HG03095 (cell line): ENCODE measurements around the gene FOCAD.
A peak's percentile ranks its signal among the peaks of the same experiment; 100 is the strongest.
"Not testable (repeated sequence)": the region's sequence is repeated elsewhere in the genome, so short reads cannot be mapped to it uniquely, and the experiment has no call there.

Source experiments
- ATAC-seq: cut with Tn5 transposase; IDR thresholded peaks from one replicate; pipeline ENCODE4 v1.9.1; 2021; ENCODE audit warnings: moderate library complexity; ENCODE audit not compliant: unreplicated experiment

The FOCAD gene

DNA sequence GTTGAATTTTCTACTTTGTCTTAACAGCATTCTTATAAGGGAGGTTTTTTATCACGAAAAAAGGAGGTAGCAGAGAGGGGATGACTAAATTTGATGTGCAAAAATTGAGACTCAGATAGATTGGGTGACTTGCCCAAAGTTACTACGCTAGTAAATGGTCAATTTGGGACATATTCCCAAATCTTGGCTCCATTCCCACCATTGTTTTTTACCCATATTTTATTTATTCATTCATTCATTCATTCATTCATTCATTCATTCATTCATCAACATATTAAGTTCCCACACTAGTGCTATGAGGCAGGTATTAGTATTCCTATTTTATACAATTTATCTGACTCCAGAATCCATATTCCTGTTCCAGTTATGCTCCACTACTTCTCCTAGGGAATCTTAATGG, 261.8 kb downstream of the FOCAD start:
- ATAC-seq = no peak

DNA sequence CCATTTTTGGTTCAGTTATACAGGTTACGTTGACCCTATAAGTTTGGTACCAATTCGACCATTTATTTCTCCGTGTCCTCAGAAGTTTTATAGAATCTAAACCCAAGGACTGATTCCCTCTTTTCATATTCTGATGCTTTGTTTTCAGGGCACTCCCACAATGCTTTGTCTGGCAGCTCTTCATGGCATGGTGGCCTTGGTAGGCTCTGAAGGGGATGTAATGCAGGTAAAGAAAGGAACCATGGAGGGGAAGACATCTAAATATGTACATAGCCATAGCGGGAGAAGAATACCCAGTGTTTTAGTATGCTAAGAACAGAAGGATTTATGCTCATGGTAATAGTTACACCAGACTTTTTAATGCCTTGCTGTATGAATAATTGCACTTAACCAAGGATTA, 264.6 kb downstream of the FOCAD start:
- ATAC-seq = no peak

- ATAC-seq = no peak
These were observed 266.6 kb downstream of the FOCAD start for GRCh38 chr9:20950707-20951106.

DNA sequence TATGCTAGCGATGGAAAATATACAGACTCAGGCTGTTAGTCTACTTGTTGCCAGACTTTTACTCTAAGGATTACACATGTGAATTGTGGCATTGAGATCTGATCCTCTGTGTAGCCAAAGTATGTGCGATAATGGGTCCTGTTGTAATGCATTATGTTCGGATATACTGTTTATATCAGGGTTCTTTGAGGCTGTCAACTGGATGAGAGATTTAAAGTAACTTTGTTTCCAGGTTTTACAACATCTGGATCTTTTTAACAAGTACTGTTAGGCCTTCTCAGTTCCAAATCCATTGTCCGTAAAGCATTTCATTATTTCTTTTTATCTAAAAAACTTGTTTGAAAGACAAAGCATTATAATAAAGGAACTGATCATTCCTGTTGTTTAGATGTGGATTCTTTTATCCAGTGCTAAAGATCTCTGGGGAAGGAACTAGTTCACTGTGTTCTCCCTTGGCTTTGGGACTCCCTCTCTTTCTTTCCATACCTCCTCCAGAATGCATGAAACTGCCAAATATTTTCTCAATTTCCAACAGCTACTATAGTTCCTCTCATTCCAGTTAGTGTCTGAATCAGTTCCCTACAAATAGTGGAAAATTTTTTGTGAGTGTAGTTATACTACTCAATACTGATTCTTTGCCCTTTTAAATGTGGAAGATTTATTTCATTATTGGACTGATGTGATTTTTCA, 278.6 kb downstream of the FOCAD start:
- no peak for ATAC-seq

GRCh38 chr9:20972684-20973083, 288.6 kb downstream of the FOCAD start:
- ATAC-seq = no peak

- not testable (repeated sequence) for ATAC-seq
These were observed 289.3 kb downstream of the FOCAD start for GRCh38 chr9:20973246-20973947.

GRCh38 chr9:20974191-20974938, 290.3 kb downstream of the FOCAD start:
- not testable (repeated sequence) for ATAC-seq

GRCh38 chr9:20978249-20978648, 294.2 kb downstream of the FOCAD start:
- no peak for ATAC-seq

DNA sequence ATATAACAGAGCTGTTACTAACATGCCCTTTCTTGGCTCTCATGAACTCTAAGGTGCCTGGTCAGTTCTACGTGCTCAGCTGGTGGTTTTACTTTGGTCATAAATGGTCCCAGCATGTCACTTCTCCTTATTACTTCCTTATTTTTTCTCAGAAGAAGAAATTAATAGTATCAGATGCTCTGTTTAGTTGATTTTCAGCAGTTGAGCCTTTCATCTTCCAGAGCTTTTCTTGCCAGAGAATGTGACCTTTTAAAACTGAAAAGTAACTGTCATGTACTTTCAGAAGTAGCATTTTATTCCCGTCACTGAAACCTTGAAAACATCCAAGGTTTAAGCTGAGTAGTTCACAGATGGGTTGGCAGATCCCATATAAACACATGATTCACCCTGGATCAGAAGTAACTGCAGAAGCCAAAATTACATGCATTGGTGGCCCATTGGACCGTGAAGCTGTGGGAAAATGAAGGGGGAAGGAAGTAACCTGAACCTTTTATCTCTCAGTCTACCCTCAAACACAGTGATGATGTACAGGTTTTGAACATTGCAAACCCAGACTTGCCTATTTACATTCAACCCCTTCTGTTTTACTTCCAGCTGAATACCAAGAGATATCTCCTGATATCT, 296.9 kb downstream of the FOCAD start:
- ATAC-seq = peak; percentile 67

DNA sequence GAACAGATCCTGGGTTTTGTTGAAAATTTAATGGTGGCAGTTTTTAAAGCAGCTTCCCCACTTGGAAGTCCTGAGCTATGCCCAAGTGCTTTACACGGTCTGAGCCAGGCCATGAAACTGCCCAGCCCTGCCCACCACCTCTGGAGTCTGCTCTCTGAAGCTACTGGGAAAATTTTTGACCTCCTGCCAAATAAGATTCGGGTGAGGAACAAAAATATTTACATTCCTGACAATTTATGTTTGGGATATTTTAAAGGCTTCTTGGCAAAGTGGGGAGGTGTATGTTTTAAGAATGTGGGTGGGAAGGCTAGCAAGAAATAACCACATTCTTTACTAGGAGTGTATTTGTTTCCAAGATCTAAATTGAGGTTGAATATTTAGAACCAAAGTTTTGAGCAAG, 297.4 kb downstream of the FOCAD start:
- ATAC-seq = peak; percentile 6

DNA sequence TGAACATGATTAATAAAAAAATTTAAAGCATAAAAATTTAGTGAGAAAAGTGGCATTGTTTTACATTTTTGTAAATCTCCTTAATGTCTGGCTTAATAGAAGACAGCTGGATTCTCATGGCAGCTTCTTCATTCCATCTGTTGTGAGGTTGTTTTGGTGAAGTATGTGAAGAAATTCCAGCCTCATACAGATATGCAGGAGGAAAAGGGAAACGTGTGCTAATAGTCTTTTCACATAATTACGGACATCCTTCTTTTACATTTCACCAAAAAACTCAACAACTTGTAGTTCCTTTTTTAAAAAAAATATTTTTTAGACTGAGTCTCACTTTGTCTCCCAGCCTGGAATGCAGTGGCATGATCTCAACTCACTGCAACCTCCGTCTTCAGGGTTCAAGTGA, 300.4 kb downstream of the FOCAD start:
- ATAC-seq = no peak

- no peak for ATAC-seq
These were observed 302.0 kb downstream of the FOCAD start for GRCh38 chr9:20985851-20986600.

DNA sequence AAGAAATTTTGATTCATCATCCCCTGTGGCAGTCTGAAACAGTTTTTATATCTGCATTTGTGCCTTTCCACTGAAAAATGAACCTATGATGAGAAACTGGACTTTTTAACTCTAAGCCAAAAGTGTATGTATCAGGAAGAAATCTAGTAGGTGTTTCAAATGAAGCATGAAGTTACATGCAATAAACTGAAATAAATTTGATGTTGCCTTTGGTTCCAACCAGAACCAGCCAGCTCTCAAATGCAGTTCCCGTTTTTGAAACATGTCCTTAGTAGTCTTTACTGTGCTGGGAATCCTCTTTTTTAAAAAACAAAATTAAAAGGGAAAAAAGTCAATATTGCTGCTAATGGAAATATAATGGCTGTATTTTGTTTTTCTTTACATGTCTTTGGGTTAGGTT, 303.5 kb downstream of the FOCAD start:
- ATAC-seq = no peak

DNA sequence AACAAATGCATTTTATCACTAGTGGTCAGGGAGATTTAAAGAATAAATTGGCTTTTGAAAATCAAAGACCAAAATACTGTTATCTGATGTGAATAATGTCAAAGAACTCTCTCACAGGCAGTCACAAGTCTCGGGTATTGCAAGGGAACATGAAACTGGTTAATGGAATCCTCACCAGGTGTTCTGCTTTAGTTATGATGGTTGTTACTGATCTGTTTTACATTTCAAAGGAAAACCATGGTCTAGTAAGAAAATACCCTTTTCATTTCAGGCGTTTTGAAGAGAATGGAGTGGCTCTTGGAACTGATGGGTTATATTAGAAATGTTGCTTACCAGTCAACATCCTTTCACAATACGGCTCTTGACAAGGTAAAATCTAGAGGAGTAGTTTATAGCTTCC, 304.0 kb downstream of the FOCAD start:
- no peak for ATAC-seq

- ATAC-seq = no peak
These were observed 304.7 kb downstream of the FOCAD start for GRCh38 chr9:20988671-20989315.

- no peak for ATAC-seq
These were observed 305.9 kb downstream of the FOCAD start for GRCh38 chr9:20989923-20990341.

- ATAC-seq = no peak
These were observed 306.8 kb downstream of the FOCAD start for GRCh38 chr9:20990867-20991266.

DNA sequence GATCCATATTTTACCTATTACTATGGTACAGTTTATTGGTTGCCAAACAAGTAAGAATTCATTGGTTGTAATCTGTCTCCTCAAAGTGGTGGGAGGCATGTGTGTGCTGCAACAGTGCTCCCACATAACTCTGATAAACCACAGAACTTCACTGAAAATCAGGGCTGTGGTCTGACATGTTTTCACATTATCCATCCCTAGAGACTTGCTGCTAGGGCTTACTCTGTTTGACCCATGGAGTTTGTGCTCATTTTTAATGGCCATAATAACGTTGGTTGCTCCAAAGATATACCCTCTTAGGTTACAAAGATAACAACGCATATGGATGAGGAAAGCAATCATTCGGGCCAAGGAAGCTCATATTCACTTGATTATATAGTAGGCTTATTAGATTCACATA, 310.4 kb downstream of the FOCAD start:
- no peak for ATAC-seq

- ATAC-seq = no peak
These were observed 311.6 kb downstream of the FOCAD start for GRCh38 chr9:20995616-20996015.

DNA sequence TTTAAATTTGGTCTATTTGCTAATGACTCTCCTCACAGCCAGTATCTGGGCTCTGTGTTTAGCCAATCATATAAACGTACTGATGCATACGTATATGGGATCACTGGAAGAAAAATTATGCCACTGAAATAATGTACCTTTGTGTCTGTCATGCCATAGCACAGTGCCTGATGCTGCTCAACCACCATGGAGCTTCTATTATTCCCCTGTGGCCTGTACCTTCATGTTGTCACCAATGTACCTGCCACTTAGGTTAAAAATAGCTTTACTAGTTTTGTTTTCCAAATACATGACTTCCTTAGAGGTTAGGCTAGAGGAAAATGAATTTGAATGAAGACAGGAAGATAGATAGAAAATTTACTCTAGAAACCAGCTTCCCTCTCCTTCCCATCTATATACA, 312.8 kb downstream of the FOCAD start:
- no peak for ATAC-seq
